GM19239 (cell line): ENCODE results near the gene ATP6V1G2.
"Not testable (repeated sequence)": the region's sequence is repeated elsewhere in the genome, so short reads cannot be mapped to it uniquely, and the experiment has no call there.

Source experiments
- DNase-seq: peaks from one replicate; pipeline ENCODE4 v3.0.0; 2011; ENCODE audit warnings: low spot score; ENCODE audit not compliant: insufficient read length
- FAIRE-seq: peaks from 2 replicates; lab custom pipeline; 2011; peaks lifted over from hg19 to GRCh38; lab: Jason Lieb, UNC

Gene ATP6V1G2

GRCh38 chr6:31557443-31558317 is 11.3 kb upstream of the ATP6V1G2 start:
- DNase-seq (no peak), FAIRE-seq (no peak)

GRCh38 chr6:31556307-31556706 is 9.9 kb upstream of the ATP6V1G2 start:
- FAIRE-seq (peak; percentile 79), DNase-seq (no peak)

- FAIRE-seq: peak; percentile 84
- not testable (repeated sequence) for DNase-seq
Observed at GRCh38 chr6:31551371-31551770, 5.0 kb upstream of the ATP6V1G2 start.

GRCh38 chr6:31548544-31548873 is 2.1 kb upstream of the ATP6V1G2 start:
- FAIRE-seq: no peak
- no peak for DNase-seq

GRCh38 chr6:31547727-31548543 is 1.5 kb upstream of the ATP6V1G2 start:
- DNase-seq (no peak), FAIRE-seq (no peak)

GRCh38 chr6:31546958-31547726 is 734 bp upstream of the ATP6V1G2 start, which contains the start of gene NFKBIL1:
NFKBIL1 (plus strand) TSS chr6:31547608; CDS start chr6:31547695, 87 bp downstream.
- DNase-seq (peak; percentile 58), FAIRE-seq (peak; percentile 97)

GRCh38 chr6:31545291-31545690 is 1.1 kb downstream of the ATP6V1G2 start:
- no peak for FAIRE-seq
- DNase-seq: no peak

- no peak for DNase-seq
- no peak for FAIRE-seq
Observed at GRCh38 chr6:31544676-31545075, 1.7 kb downstream of the ATP6V1G2 start.

GRCh38 chr6:31543639-31544038 is 2.8 kb downstream of the ATP6V1G2 start:
- no peak for DNase-seq
- no peak for FAIRE-seq

GRCh38 chr6:31541658-31542521 is 4.5 kb downstream of the ATP6V1G2 start, which contains the start of gene DDX39B:
DDX39B (minus strand) TSS chr6:31542003; CDS start chr6:31540532, 1,471 bp downstream.
- FAIRE-seq: peak; percentile 95
- DNase-seq: peak; percentile 85

- FAIRE-seq: peak; percentile 60
- no peak for DNase-seq
Observed at GRCh38 chr6:31541059-31541657, 5.2 kb downstream of the ATP6V1G2 start.

- DNase-seq (no peak), FAIRE-seq (no peak)
Observed at GRCh38 chr6:31540640-31541039, 5.8 kb downstream of the ATP6V1G2 start.

- FAIRE-seq: no peak
Observed at GRCh38 chr6:31538805-31539400, 7.5 kb downstream of the ATP6V1G2 start.

GRCh38 chr6:31535538-31536324 is 10.7 kb downstream of the ATP6V1G2 start:
- DNase-seq (no peak), FAIRE-seq (no peak)

More at GRCh38 chr6:31538805-31539400, 7.5 kb downstream of the ATP6V1G2 start:
- DNase-seq: no peak

- FAIRE-seq (no peak), DNase-seq (no peak)
Observed at GRCh38 chr6:31534521-31535040, 11.8 kb downstream of the ATP6V1G2 start.

GRCh38 chr6:31534011-31534410 is 12.4 kb downstream of the ATP6V1G2 start:
- DNase-seq (no peak), FAIRE-seq (no peak)

- FAIRE-seq: no peak
- no peak for DNase-seq
Observed at GRCh38 chr6:31533455-31533841, 13.0 kb downstream of the ATP6V1G2 start.
